WI38 (cell line): ENCODE results near the gene NBAS.

Experiments
- H3K4me3 ChIP-seq: 2 replicates; pipeline ENCODE4 v1.5.1; 2011; ENCODE audit warnings: low read depth, mild to moderate bottlenecking, control low read depth, low read length
- CTCF ChIP-seq: IDR thresholded peaks from 2 replicates; pipeline ENCODE4 v1.5.1; 2012; ENCODE audit warnings: low read depth, mild to moderate bottlenecking, control low read depth, low read length

NBAS gene

GRCh38 chr2:15557887-15558311, 3.2 kb downstream of the NBAS start:
- no peak for TF ChIP-seq CTCF
- no peak overlapping the region for H3K4me3 ChIP-seq

GRCh38 chr2:15556311-15556930, 4.7 kb downstream of the NBAS start:
- TF ChIP-seq CTCF, result no peak
- H3K4me3 ChIP-seq, result no peak overlapping the region

GRCh38 chr2:15555760-15556193, 5.4 kb downstream of the NBAS start:
- TF ChIP-seq CTCF, result no peak
- H3K4me3 ChIP-seq, result no peak overlapping the region

- H3K4me3 ChIP-seq, result no peak overlapping the region
- TF ChIP-seq CTCF, result no peak
These were observed 6.5 kb downstream of the NBAS start for GRCh38 chr2:15554525-15555218.

- no peak overlapping the region for H3K4me3 ChIP-seq
- TF ChIP-seq CTCF, result no peak
These were observed 7.2 kb downstream of the NBAS start for GRCh38 chr2:15553951-15554350.

- no peak overlapping the region for H3K4me3 ChIP-seq
- no peak for TF ChIP-seq CTCF
These were observed 7.6 kb downstream of the NBAS start for GRCh38 chr2:15553519-15553918.

- no peak for TF ChIP-seq CTCF
- no peak overlapping the region for H3K4me3 ChIP-seq
These were observed 12.2 kb downstream of the NBAS start for GRCh38 chr2:15548974-15549373.
